HG03558 (cell line): ENCODE measurements around the gene TBC1D1.
A peak's percentile ranks its signal among the peaks of the same experiment; 100 is the strongest.

Experiments
- ATAC-seq: cut with Tn5 transposase; IDR thresholded peaks from one replicate; pipeline ENCODE4 v1.9.1; 2021; ENCODE audit warnings: moderate number of reproducible peaks; ENCODE audit not compliant: unreplicated experiment; ENCODE audit errors: extremely low read depth

Gene TBC1D1

GRCh38 chr4:38111717-38112116, 220.8 kb downstream of the TBC1D1 start:
- ATAC-seq = no peak

- ATAC-seq = no peak
Observed at GRCh38 chr4:38113132-38113531, 222.2 kb downstream of the TBC1D1 start.

GRCh38 chr4:38113551-38113950, 222.7 kb downstream of the TBC1D1 start:
- no peak for ATAC-seq

GRCh38 chr4:38114386-38115150, 223.7 kb downstream of the TBC1D1 start:
- ATAC-seq = no peak

GRCh38 chr4:38115601-38116000, 224.7 kb downstream of the TBC1D1 start:
- ATAC-seq = no peak

- no peak for ATAC-seq
Observed at GRCh38 chr4:38117591-38117990, 226.7 kb downstream of the TBC1D1 start.

- no peak for ATAC-seq
Observed at GRCh38 chr4:38119668-38120385, 228.9 kb downstream of the TBC1D1 start.

- ATAC-seq = no peak
Observed at GRCh38 chr4:38120772-38121171, 229.9 kb downstream of the TBC1D1 start.

- ATAC-seq = no peak
Observed at GRCh38 chr4:38122060-38122459, 231.2 kb downstream of the TBC1D1 start.

- no peak for ATAC-seq
Observed at GRCh38 chr4:38123555-38123954, 232.7 kb downstream of the TBC1D1 start.

- no peak for ATAC-seq
Observed at GRCh38 chr4:38124961-38125360, 234.1 kb downstream of the TBC1D1 start.

- no peak for ATAC-seq
Observed at GRCh38 chr4:38125816-38126215, 234.9 kb downstream of the TBC1D1 start.

- peak; percentile 32 for ATAC-seq
Observed at GRCh38 chr4:38128478-38129459, 237.9 kb downstream of the TBC1D1 start.

GRCh38 chr4:38129460-38130227, 238.8 kb downstream of the TBC1D1 start:
- no peak for ATAC-seq

- no peak for ATAC-seq
Observed at GRCh38 chr4:38130884-38131283, 240.0 kb downstream of the TBC1D1 start.

GRCh38 chr4:38131371-38132091, 240.6 kb downstream of the TBC1D1 start:
- ATAC-seq = no peak

- ATAC-seq = peak; percentile 53
Observed at GRCh38 chr4:38132107-38132673, 241.3 kb downstream of the TBC1D1 start.

GRCh38 chr4:38132843-38133662, 242.2 kb downstream of the TBC1D1 start:
- ATAC-seq = no peak
